GM21825 (cell line): ENCODE data around the gene TRIM26.
"Not testable (repeated sequence)": the region's sequence is repeated elsewhere in the genome, so short reads cannot be mapped to it uniquely, and the experiment has no call there.

ENCODE experiments used
- ATAC-seq: cut with Tn5 transposase; IDR thresholded peaks from one replicate; pipeline ENCODE4 v1.9.1; 2021; ENCODE audit warnings: mild to moderate bottlenecking, moderate library complexity; ENCODE audit not compliant: unreplicated experiment

The TRIM26 gene

GRCh38 chr6:30155520-30156261 lies 57.5 kb downstream of the TRIM26 start:
- no peak for ATAC-seq

- no peak for ATAC-seq
Measured at GRCh38 chr6:30154709-30155519, 58.3 kb downstream of the TRIM26 start.

GRCh38 chr6:30154061-30154460 lies 59.1 kb downstream of the TRIM26 start:
- no peak for ATAC-seq

GRCh38 chr6:30152910-30153610 lies 60.1 kb downstream of the TRIM26 start:
- no peak for ATAC-seq

- no peak for ATAC-seq
Measured at GRCh38 chr6:30152016-30152673, 61.1 kb downstream of the TRIM26 start.

- ATAC-seq: no peak
Measured at GRCh38 chr6:30151580-30151979, 61.6 kb downstream of the TRIM26 start.

GRCh38 chr6:30150671-30151395 lies 62.4 kb downstream of the TRIM26 start:
- no peak for ATAC-seq

- ATAC-seq: no peak
Measured at GRCh38 chr6:30149858-30150550, 63.2 kb downstream of the TRIM26 start.

GRCh38 chr6:30149234-30149633 lies 64.0 kb downstream of the TRIM26 start:
- no peak for ATAC-seq

GRCh38 chr6:30147096-30147495 lies 66.1 kb downstream of the TRIM26 start:
- no peak for ATAC-seq

- ATAC-seq: no peak
Measured at GRCh38 chr6:30145818-30146217, 67.4 kb downstream of the TRIM26 start.

- no peak for ATAC-seq
Measured at GRCh38 chr6:30144811-30145210, 68.4 kb downstream of the TRIM26 start.

- ATAC-seq: no peak
Measured at GRCh38 chr6:30143780-30144179, 69.4 kb downstream of the TRIM26 start.

- no peak for ATAC-seq
Measured at GRCh38 chr6:30142665-30143064, 70.5 kb downstream of the TRIM26 start.

- ATAC-seq: not testable (repeated sequence)
Measured at GRCh38 chr6:30140240-30140639, 73.0 kb downstream of the TRIM26 start.

GRCh38 chr6:30136570-30137286 lies 76.5 kb downstream of the TRIM26 start:
- no peak for ATAC-seq

- no peak for ATAC-seq
Measured at GRCh38 chr6:30135757-30136156, 77.4 kb downstream of the TRIM26 start, which contains the start of gene TRIM40. Gene TRIM40 (plus strand): TSS chr6:30136140. CDS start chr6:30137037, 897 bp downstream.

- no peak for ATAC-seq
Measured at GRCh38 chr6:30135147-30135546, 78.1 kb downstream of the TRIM26 start.
